Measurements from ENCODE around the gene CAMK1D. TPM values are rescaled to one million over a fixed set of nuclear protein-coding genes. Genes with fewer than 3 reads are reported as not detected.

The CAMK1D gene
- total and polyA plus RNA-seq, 2 of the 8 experiments (the other 6 are each of a cell fraction or from before 2014, with no cell fraction given) = 3.5 to 10.6 TPM

DNA sequence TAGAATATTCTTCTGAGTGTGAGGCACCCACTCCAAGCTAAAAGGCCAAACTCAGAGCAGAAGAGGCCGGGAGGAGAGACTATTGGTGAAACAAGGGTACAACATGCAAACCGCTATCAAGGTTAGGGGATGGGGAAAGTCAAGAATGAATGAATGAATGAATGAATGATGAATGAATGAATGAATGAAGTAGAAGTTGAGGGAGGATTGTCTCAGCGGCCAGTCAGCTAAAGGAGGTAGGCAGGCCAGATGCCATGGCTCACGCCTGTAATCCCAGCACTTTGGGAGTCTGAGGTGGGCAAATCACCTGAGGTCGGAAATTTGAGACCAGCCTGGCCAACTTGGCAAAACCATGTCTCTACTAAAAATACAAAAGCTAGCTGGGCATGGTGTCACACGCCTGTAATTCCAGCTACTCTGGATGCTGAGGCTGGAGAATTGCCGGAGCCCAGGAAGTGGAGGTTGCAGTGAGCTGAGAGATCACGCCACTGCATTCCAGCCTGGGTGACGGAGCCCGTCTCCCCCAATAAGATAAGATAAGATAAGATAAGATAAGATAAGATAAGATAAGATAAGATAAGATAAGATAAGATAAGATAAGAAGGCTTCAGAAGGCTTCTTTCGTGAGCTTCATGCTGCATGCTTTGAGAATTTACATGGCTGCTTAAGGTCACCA lies 401.3 kb downstream of the CAMK1D start:
- no peak for TF ChIP-seq GTF2F1 (IDR thresholded peaks at IDR 0.05; ENCODE audit: borderline replicate concordance, low read depth, low read length)
- TF ChIP-seq RAD21 (IDR thresholded peaks at IDR 0.05 in 1 of 2, conservative IDR thresholded peaks at IDR 0.05 in 1 of 2; ENCODE audit: low read depth in 2 of 2, low read length in 2 of 2) = no peak
- TF ChIP-seq HDAC6 (IDR thresholded peaks at IDR 0.05; ENCODE audit: low read depth, low read length) = no peak
- TF ChIP-seq CBX8 (IDR thresholded peaks at IDR 0.05; ENCODE audit: borderline replicate concordance, low read depth, low read length) = no peak
- no peak for TF ChIP-seq JUN (IDR thresholded peaks at IDR 0.05; ENCODE audit: low read depth, low read length)
- Histone ChIP-seq H4K5ac (ENCODE audit: insufficient read length, low read depth, low read length) (no peak overlapping the region), H2BK5ac (ENCODE audit: low read depth, low read length) (no peak overlapping the region), H3K23me2 (ENCODE audit: low read depth, low read length) (no peaks in the 10 kb centered on the region), H3K27me3 (replicated peaks in 1 of 4; ENCODE audit: control insufficient read depth in 3 of 4, extremely low read depth in 1 of 4, insufficient read depth in 3 of 4, low read length in 3 of 4) (no peaks in the 10 kb centered on the region), H2BK20ac (ENCODE audit: low read length) (no peak overlapping the region), H3K4me2 (ENCODE audit: insufficient read depth in 1 of 2, low read depth in 2 of 2, low read length in 2 of 2) (no peak overlapping the region), H3K56ac (replicated peaks; ENCODE audit: insufficient read length, low read depth, low read length) (no peak overlapping the region), H3K79me2 (ENCODE audit: control insufficient read depth in 1 of 2, insufficient read depth in 2 of 2, low read length in 2 of 2) (no peaks in the 10 kb centered on the region), H3K36me3 (ENCODE audit: control insufficient read depth in 2 of 4, insufficient read depth in 4 of 4, low read length in 3 of 4) (no peaks in the 10 kb centered on the region), H3K4ac (replicated peaks; ENCODE audit: insufficient read length, low read depth, low read length) (no peak overlapping the region), H2BK12ac (ENCODE audit: low read depth, low read length) (no peak overlapping the region), H3K18ac (ENCODE audit: extremely low read depth, low read length) (no peak overlapping the region), H2BK15ac (ENCODE audit: low read length) (no peak overlapping the region), H3K23ac (ENCODE audit: insufficient read length) (no peak overlapping the region), H2BK120ac (replicated peaks; ENCODE audit: low read depth, low read length) (no peak overlapping the region), H3K79me1 (ENCODE audit: low read depth, low read length) (no peaks in the 10 kb centered on the region), H4K91ac (replicated peaks; ENCODE audit: insufficient read length, low read length) (no peak overlapping the region), H3K9me3 (ENCODE audit: insufficient read depth in 2 of 2, low read depth in 1 of 2, low read length in 1 of 2) (no peaks in the 10 kb centered on the region), H4K20me1 (replicated peaks in 1 of 2; ENCODE audit: control insufficient read depth in 1 of 2, insufficient read depth in 2 of 2, low read length in 2 of 2) (no peaks in the 10 kb centered on the region), H2AFZ (ENCODE audit: low read length) (no peak overlapping the region), H3K4me1 (replicated peaks in 1 of 4; ENCODE audit: control insufficient read depth in 3 of 4, insufficient read depth in 4 of 4, low read length in 3 of 4) (no peaks in the 10 kb centered on the region; a peak in 1 of 7 replicates), H3K9ac (replicated peaks in 1 of 4; ENCODE audit: extremely low read depth in 1 of 4, low read depth in 3 of 4, low read length in 3 of 4) (no peak overlapping the region), H2AK5ac (ENCODE audit: low read depth, low read length) (no peak overlapping the region), H3K27ac (ENCODE audit: low read depth, low read length) (no peak overlapping the region), H3K14ac (ENCODE audit: insufficient read length) (no peak overlapping the region), H4K8ac (ENCODE audit: extremely low read depth, insufficient read depth, low read length) (no peak overlapping the region), H3K4me3 (ENCODE audit: extremely low read depth in 1 of 4, insufficient read depth in 2 of 4, low read depth in 3 of 4, low read length in 4 of 4) (no peak overlapping the region)
- ChIA-PET CTCF (ENCODE audit: partially characterized antibody) (interaction anchor here (0.6 to 4.1 kb wide), 8 partner anchors 9 to 699 kb away, joined by 3 to 10 read pairs (median 4); no protein-coding TSS in a partner anchor), POLR2A (ENCODE audit: partially characterized antibody) (interaction anchor here (0.7 to 0.8 kb wide), 2 partner anchors 15 to 23 kb away, joined by 3 read pairs; no protein-coding TSS in a partner anchor)
- FAIRE-seq (no peak), DNase-seq (ENCODE audit: low read depth in 1 of 2, low spot score in 2 of 2) (no peak)
- WGBS, 2 experiments (ENCODE audit: extremely low coverage in 1 of 2, insufficient coverage in 1 of 2, insufficient read length in 1 of 2, insufficient replicate concordance in 2 of 2, low coverage in 1 of 2, low lambda C conversion rate in 2 of 2, missing lambda C conversion rate in 1 of 2) = 92% methylated on average over 11 of the region's 11 CpGs; no CpG with 5 or more reads in 1 of the 2 experiments

All from H1 (cell line).